Neuronal stem cell (in vitro differentiated cells): ENCODE data around the gene FLYWCH1.

Experiments used
- DNase-seq: peaks from one replicate; pipeline ENCODE4 v3.0.0-alpha.2; 2013; ENCODE audit warnings: low spot score
- H2AFZ ChIP-seq: one replicate; pipeline ENCODE4 v1.6.1; 2013; ENCODE audit warnings: mild to moderate bottlenecking, low read length, inconsistent platforms
- H2AK5ac ChIP-seq: 2 replicates; pipeline ENCODE4 v1.6.1; 2013; ENCODE audit warnings: low read depth, mild to moderate bottlenecking, inconsistent platforms, low read length, moderate library complexity, mixed read lengths
- H2BK120ac ChIP-seq: 2 replicates; pipeline ENCODE4 v1.6.1; 2013; ENCODE audit warnings: low read depth, mild to moderate bottlenecking, inconsistent platforms, low read length, moderate library complexity, mixed read lengths
- H2BK12ac ChIP-seq: one replicate; pipeline ENCODE4 v1.6.1; 2013; ENCODE audit warnings: low read length, inconsistent platforms
- H2BK15ac ChIP-seq: 2 replicates; pipeline ENCODE4 v1.6.1; 2013; ENCODE audit warnings: mild to moderate bottlenecking, low read length, inconsistent platforms, mixed read lengths
- H2BK5ac ChIP-seq: one replicate; pipeline ENCODE4 v1.6.1; 2013; ENCODE audit warnings: inconsistent platforms, mild to moderate bottlenecking, low read length, moderate library complexity
- H3K14ac ChIP-seq: one replicate; pipeline ENCODE4 v1.6.1; 2013; ENCODE audit warnings: low read length, inconsistent platforms
- H3K18ac ChIP-seq: 2 replicates; pipeline ENCODE4 v1.6.1; 2013; ENCODE audit warnings: low read length, inconsistent platforms
- H3K23ac ChIP-seq: 2 replicates; pipeline ENCODE4 v1.6.1; 2013; ENCODE audit warnings: low read depth, mild to moderate bottlenecking, mixed read lengths, low read length, inconsistent platforms; ENCODE audit not compliant: poor library complexity
- H3K27ac ChIP-seq: replicated peaks from 3 replicates; pipeline ENCODE4 v1.5.1; 2013; ENCODE audit warnings: low read length, inconsistent platforms
- H3K27me3 ChIP-seq, 3 experiments: 2 replicates each; pipeline ENCODE4 v1.6.1; 2013; ENCODE audit warnings: low read length in 3 of 3, mild to moderate bottlenecking in 2 of 3, inconsistent platforms in 1 of 3, low read depth in 1 of 3, mixed read lengths in 1 of 3, moderate library complexity in 1 of 3; ENCODE audit not compliant: control insufficient read depth in 3 of 3, insufficient read depth in 3 of 3
- H3K36me3 ChIP-seq, 2 donors: replicated peaks in 1 of 2; 2 replicates each; pipeline ENCODE4 v1.6.1; 2013; ENCODE audit warnings: low read length in 2 of 2; ENCODE audit not compliant: control insufficient read depth in 2 of 2, insufficient read depth in 2 of 2
- H3K4ac ChIP-seq: 2 replicates; pipeline ENCODE4 v1.6.1; 2013; ENCODE audit warnings: inconsistent platforms, mild to moderate bottlenecking, low read length, moderate library complexity
- H3K4me1 ChIP-seq, 2 donors: 1 replicate in 1 of 2; 2 replicates in 1 of 2; pipeline ENCODE4 v1.6.1; 2013; ENCODE audit warnings: low read length in 2 of 2, low read depth in 1 of 2; ENCODE audit not compliant: control insufficient read depth in 2 of 2, insufficient read depth in 1 of 2
- H3K4me2 ChIP-seq: one replicate; pipeline ENCODE4 v1.6.1; 2013; ENCODE audit warnings: mild to moderate bottlenecking, low read length, inconsistent platforms; ENCODE audit not compliant: insufficient read depth, poor library complexity, severe bottlenecking
- H3K4me3 ChIP-seq, 2 donors: 2 replicates each; pipeline ENCODE4 v1.5.1; 2013; ENCODE audit warnings: low read length in 2 of 2, mild to moderate bottlenecking in 2 of 2, inconsistent platforms in 1 of 2, moderate library complexity in 1 of 2
- H3K79me1 ChIP-seq: one replicate; pipeline ENCODE4 v1.6.1; 2013; ENCODE audit warnings: low read depth, mild to moderate bottlenecking, inconsistent platforms, low read length, moderate library complexity
- H3K9ac ChIP-seq: one replicate; pipeline ENCODE4 v1.6.1; 2013; ENCODE audit warnings: mild to moderate bottlenecking, low read depth, low read length, inconsistent platforms; ENCODE audit not compliant: poor library complexity
- H3K9me3 ChIP-seq, 2 donors: replicated peaks in 1 of 2; 2 replicates each; pipeline versions ENCODE3 to v1.6.1; 2013; ENCODE audit warnings: low read length in 2 of 2, mild to moderate bottlenecking in 2 of 2, inconsistent platforms in 1 of 2, low read depth in 1 of 2, mixed read lengths in 1 of 2, moderate library complexity in 1 of 2; ENCODE audit not compliant: control insufficient read depth in 2 of 2, insufficient read depth in 1 of 2
- H4K8ac ChIP-seq: one replicate; pipeline ENCODE4 v1.6.1; 2013; ENCODE audit warnings: low read depth, mild to moderate bottlenecking, inconsistent platforms, low read length, moderate library complexity
- H4K91ac ChIP-seq: one replicate; pipeline ENCODE4 v1.6.1; 2013; ENCODE audit warnings: low read length, low read depth, mild to moderate bottlenecking, inconsistent platforms; ENCODE audit not compliant: poor library complexity
- WGBS, 2 donors: extraction: QIAGEN DNeasy Blood & Tissue Kit; methylation state at CpG; one replicate each; pipeline ENCODE4 v1.1.7; 2013; ENCODE audit warnings: missing lambda C conversion rate in 2 of 2, mixed read lengths in 1 of 2; ENCODE audit not compliant: insufficient read length in 2 of 2, insufficient replicate concordance in 1 of 2; ENCODE audit errors: extremely low coverage in 2 of 2; 5-methylcytosine and 5-hydroxymethylcytosine counted together

FLYWCH1 gene

DNA sequence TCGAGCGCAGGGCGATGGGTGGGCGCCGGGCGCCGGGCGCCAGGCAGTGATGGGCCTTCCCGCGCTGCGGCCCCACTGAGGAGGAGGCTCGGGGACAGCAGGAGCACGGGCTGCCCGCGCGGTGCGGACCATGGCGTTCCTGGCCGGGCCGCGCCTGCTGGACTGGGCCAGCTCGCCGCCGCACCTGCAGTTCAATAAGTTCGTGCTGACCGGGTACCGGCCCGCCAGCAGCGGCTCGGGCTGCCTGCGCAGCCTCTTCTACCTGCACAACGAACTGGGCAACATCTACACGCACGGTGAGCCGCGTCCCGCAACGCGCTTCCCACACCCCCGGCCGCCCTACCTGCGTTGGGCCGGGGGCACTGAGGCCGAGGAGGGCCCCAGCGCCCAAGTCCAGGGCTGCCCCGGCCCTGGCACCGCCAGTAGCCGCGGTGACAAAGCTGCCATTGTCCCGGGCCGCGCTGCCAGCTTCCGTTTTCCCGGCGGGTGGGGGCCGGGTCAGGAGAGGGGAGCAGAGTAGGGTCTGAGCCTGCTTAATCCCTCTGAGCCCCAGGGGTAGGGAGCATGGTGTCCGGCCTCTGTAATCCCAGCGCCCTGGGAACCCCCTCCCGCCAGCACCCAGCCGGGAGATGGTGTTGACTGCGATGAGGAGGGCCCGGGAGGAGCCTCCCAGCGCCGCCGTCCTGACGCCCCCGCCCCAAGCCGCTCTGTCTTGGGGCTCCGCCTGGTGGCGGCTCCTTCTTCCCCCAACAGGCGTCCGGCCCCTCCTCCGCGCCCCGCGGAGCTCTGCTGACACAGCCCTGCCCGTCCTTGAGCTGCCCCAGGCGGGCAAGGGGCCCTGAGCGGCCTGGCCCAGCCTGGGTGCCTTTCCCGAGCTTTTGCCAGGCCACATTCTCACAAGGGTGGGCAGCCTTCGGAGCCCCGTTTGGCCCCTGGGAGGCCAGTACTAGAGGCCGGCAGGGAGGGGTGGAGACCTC lies 58.1 kb downstream of the FLYWCH1 start:
- Histone ChIP-seq H3K79me1 (peaks cover 14% of the 10 kb centered on the region), H3K27ac (peak overlapping the region; percentile 56)

DNA sequence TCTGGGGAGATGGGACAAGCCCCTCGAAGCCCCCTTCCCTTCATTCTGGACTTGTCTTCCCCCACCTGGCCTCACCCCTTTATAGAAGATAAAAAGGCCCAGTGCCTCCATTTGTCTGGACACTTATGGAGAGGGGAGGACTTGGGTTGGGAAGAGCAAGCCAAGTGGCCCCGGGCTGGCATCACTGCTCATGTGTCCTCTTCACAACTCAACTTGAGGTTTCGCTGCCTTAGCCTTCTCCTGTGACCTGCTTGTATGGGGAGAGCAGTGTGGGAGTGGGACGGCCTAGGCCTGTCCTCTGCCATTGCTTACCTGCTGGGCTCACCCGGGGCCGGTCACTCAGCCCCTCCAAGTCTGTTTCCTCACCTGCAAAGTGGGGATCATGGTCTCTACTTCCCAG lies 58.8 kb downstream of the FLYWCH1 start:
- Histone ChIP-seq H3K23ac (no peak overlapping the region), H2BK5ac (no peak overlapping the region), H3K36me3 (peaks cover 27 to 48% of the 10 kb centered on the region in 2 donors), H4K91ac (no peak overlapping the region), H3K27me3 (peaks cover 0 to 19% (median 0%) of the 10 kb centered on the region in 3 experiments), H3K79me1 (peaks cover 14% of the 10 kb centered on the region), H3K27ac (no peak overlapping the region), H2BK120ac (no peak overlapping the region), H3K9me3 (no peaks in the 10 kb centered on the region), H2AK5ac (no peak overlapping the region), H3K14ac (no peak overlapping the region), H4K8ac (no peak overlapping the region), H2BK15ac (no peak overlapping the region), H3K4me2 (peak overlapping the region; percentile 96), H3K18ac (peak overlapping the region; percentile 72), H3K4me3 (peak overlapping the region; percentile 52 to 95), H3K9ac (peak overlapping the region; percentile 38), H2AFZ (no peak overlapping the region), H3K4me1 (peaks cover 10 to 13% of the 10 kb centered on the region in 2 donors), H2BK12ac (no peak overlapping the region), H3K4ac (no peak overlapping the region)
- no CpG with 5 or more reads among the region's 6 CpGs for WGBS, 2 donors
- no peak for DNase-seq

More for the DNA sequence above, 58.1 kb downstream of the FLYWCH1 start:
- peak overlapping the region; percentile 90 for H3K23ac ChIP-seq
- no peak overlapping the region for H4K8ac ChIP-seq
- peak overlapping the region; percentile 35 for H2BK5ac ChIP-seq
- peak overlapping the region; percentile 99 for H3K9ac ChIP-seq
- peak overlapping the region; percentile 30 for H2BK12ac ChIP-seq
- H2AK5ac ChIP-seq: peak overlapping the region; percentile 74
- H3K4me3 ChIP-seq: peak overlapping the region; percentile 52 to 95
- H3K4me2 ChIP-seq: peak overlapping the region; percentile 96
- H2BK15ac ChIP-seq: peak overlapping the region; percentile 89
- H3K4ac ChIP-seq: no peak overlapping the region
- no peak overlapping the region for H4K91ac ChIP-seq
- H3K14ac ChIP-seq: peak overlapping the region; percentile 90
- WGBS, 2 donors: no CpG with 5 or more reads among the region's 83 CpGs
- H3K9me3 ChIP-seq: no peaks in the 10 kb centered on the region
- H3K36me3 ChIP-seq: peaks cover 19 to 41% of the 10 kb centered on the region in 2 donors
- no peak overlapping the region for H2BK120ac ChIP-seq
- H3K4me1 ChIP-seq: peaks cover 10 to 16% of the 10 kb centered on the region in 2 donors
- H3K27me3 ChIP-seq: peaks cover 0 to 19% (median 0%) of the 10 kb centered on the region in 3 experiments
- H3K18ac ChIP-seq: peak overlapping the region; percentile 73
- H2AFZ ChIP-seq: peak overlapping the region; percentile 78
- DNase-seq: peak; percentile 42

DNA sequence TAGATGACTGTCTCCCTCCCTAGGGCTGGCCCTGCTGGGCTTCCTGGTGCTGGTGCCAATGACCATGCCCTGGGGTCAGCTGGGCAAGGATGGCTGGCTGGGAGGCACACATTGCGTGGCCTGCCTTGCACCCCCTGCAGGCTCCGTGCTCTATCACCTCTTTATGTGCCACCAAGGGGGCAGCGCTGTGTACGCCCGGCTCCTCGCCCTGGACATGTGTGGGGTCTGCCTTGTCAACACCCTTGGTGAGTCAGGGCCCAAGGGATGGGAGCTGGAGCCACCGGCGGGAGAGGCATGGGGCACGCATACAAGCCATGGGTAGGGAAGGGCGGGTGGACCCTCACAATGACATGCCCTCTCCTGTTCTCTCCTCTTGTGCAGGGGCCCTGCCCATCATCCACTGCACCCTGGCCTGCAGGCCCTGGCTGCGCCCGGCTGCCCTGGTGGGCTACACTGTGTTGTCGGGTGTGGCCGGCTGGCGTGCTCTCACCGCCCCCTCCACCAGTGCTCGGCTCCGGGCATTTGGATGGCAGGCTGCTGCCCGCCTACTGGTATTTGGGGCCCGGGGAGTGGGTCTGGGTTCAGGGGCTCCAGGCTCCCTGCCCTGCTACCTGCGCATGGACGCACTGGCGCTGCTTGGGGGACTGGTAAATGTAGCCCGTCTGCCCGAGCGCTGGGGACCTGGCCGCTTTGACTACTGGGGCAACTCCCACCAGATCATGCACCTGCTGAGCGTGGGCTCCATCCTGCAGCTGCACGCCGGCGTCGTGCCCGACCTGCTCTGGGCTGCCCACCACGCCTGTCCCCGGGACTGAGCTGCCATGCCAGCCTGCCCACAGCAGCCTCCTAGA lies 59.6 kb downstream of the FLYWCH1 start:
- Histone ChIP-seq H2BK120ac (no peak overlapping the region), H3K79me1 (peaks cover 14% of the 10 kb centered on the region), H3K9me3 (no peaks in the 10 kb centered on the region), H2BK5ac (no peak overlapping the region), H3K23ac (peak overlapping the region; percentile 94), H3K4me1 (peaks cover 10 to 13% of the 10 kb centered on the region in 2 donors), H3K4me3 (peak overlapping the region in 1 of 2 donors; percentile 52), H4K91ac (no peak overlapping the region), H4K8ac (no peak overlapping the region), H3K14ac (peak overlapping the region; percentile 1), H2BK15ac (no peak overlapping the region), H3K9ac (peak overlapping the region; percentile 38), H3K4me2 (no peak overlapping the region), H3K27ac (no peak overlapping the region), H2AFZ (no peak overlapping the region), H3K4ac (no peak overlapping the region), H2BK12ac (no peak overlapping the region), H3K18ac (no peak overlapping the region), H2AK5ac (no peak overlapping the region), H3K36me3 (peaks cover 32 to 56% of the 10 kb centered on the region in 2 donors), H3K27me3 (peaks cover 0 to 12% (median 0%) of the 10 kb centered on the region in 3 experiments)
- DNase-seq: no peak
- WGBS, 2 donors: no CpG with 5 or more reads among the region's 35 CpGs
